Measurements from ENCODE around the gene HRCT1.

- TF ChIP-seq POLR2A (IDR thresholded peaks at IDR 0.05) (no peak), CTCF (IDR thresholded peaks at IDR 0.05) (no peak)
These were observed 29.9 kb downstream of the HRCT1 start for GRCh38 chr9:35935755-35936509.

All from adrenal gland (tissue), 5 donors.